ENCODE results near the gene AP1G2. TPM values are rescaled to one million over a fixed set of nuclear protein-coding genes. Genes with fewer than 3 reads are reported as not detected.

Gene AP1G2
- polyA plus RNA-seq, 1 donor (not counting 4 experiments of a cell fraction or from before 2014, with no cell fraction given): 119 TPM

GRCh38 chr14:23529016-23529415 is 38.6 kb downstream of the AP1G2 start:
- Histone ChIP-seq H3K36me3 (ENCODE audit: control insufficient read depth in 2 of 2, extremely low read depth in 1 of 2, insufficient read depth in 2 of 2, low read length in 2 of 2) (peaks cover 0 to 3% of the 10 kb centered on the region in 2 experiments), H3K27ac (ENCODE audit: control insufficient read depth, insufficient read depth, low read length) (no peak overlapping the region), H3K27me3 (ENCODE audit: control insufficient read depth, extremely low read depth, insufficient read depth, low read length) (no peaks in the 10 kb centered on the region), H3K4me2 (ENCODE audit: control insufficient read depth, extremely low read depth, insufficient read depth, low read depth, low read length) (no peak overlapping the region), H3K9me1 (ENCODE audit: control insufficient read depth, extremely low read depth, insufficient read depth, low read length) (no peaks in the 10 kb centered on the region), H4K20me1 (ENCODE audit: control insufficient read depth, extremely low read depth, insufficient read depth, low read length) (no peaks in the 10 kb centered on the region), H3K79me2 (ENCODE audit: control insufficient read depth, insufficient read depth, low read length) (no peaks in the 10 kb centered on the region), H3K4me3 (ENCODE audit: control insufficient read depth in 2 of 3, extremely low read depth in 1 of 3, insufficient read depth in 2 of 3, low read depth in 1 of 3, low read length in 3 of 3) (no peak overlapping the region), H3K9me3 (ENCODE audit: control insufficient read depth, low read depth, low read length) (no peaks in the 10 kb centered on the region), H3K9ac (ENCODE audit: control insufficient read depth, extremely low read depth, insufficient read depth, low read length) (no peak overlapping the region), H3K4me1 (ENCODE audit: control insufficient read depth, extremely low read depth, insufficient read depth, low read length) (no peaks in the 10 kb centered on the region), H2AFZ (ENCODE audit: control insufficient read depth, low read length) (no peak overlapping the region)
- DNase-seq (ENCODE audit: low read depth, low spot score): no peak
- dilution Hi-C loops (cut with MboI; ENCODE audit: extremely low pct_ligation_motif_present, low sequenced_read_pairs): no loop called here
- TF ChIP-seq, protein P1, sequence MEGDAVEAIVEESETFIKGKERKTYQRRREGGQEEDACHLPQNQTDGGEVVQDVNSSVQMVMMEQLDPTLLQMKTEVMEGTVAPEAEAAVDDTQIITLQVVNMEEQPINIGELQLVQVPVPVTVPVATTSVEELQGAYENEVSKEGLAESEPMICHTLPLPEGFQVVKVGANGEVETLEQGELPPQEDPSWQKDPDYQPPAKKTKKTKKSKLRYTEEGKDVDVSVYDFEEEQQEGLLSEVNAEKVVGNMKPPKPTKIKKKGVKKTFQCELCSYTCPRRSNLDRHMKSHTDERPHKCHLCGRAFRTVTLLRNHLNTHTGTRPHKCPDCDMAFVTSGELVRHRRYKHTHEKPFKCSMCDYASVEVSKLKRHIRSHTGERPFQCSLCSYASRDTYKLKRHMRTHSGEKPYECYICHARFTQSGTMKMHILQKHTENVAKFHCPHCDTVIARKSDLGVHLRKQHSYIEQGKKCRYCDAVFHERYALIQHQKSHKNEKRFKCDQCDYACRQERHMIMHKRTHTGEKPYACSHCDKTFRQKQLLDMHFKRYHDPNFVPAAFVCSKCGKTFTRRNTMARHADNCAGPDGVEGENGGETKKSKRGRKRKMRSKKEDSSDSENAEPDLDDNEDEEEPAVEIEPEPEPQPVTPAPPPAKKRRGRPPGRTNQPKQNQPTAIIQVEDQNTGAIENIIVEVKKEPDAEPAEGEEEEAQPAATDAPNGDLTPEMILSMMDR (optimal IDR thresholded peaks at IDR 0.05 in 1 of 3, IDR thresholded peaks at IDR 0.05 in 1 of 3, conservative IDR thresholded peaks at IDR 0.05 in 1 of 3; ENCODE audit: extremely low read depth in 1 of 3, insufficient read depth in 2 of 3, low read length in 3 of 3): no peak
- no peak for TF ChIP-seq EZH2 (IDR thresholded peaks at IDR 0.05; ENCODE audit: low read length)
- no peak for FAIRE-seq

GRCh38 chr14:23528555-23528954 is 39.0 kb downstream of the AP1G2 start:
- Histone ChIP-seq H3K4me2 (ENCODE audit: control insufficient read depth, extremely low read depth, insufficient read depth, low read depth, low read length) (no peak overlapping the region), H3K9me3 (ENCODE audit: control insufficient read depth, low read depth, low read length) (no peaks in the 10 kb centered on the region), H3K9ac (ENCODE audit: control insufficient read depth, extremely low read depth, insufficient read depth, low read length) (no peak overlapping the region)

More at GRCh38 chr14:23528555-23528954, 39.0 kb downstream of the AP1G2 start:
- FAIRE-seq: no peak
- Histone ChIP-seq H3K27ac (ENCODE audit: control insufficient read depth, insufficient read depth, low read length) (no peak overlapping the region), H3K27me3 (ENCODE audit: control insufficient read depth, extremely low read depth, insufficient read depth, low read length) (no peaks in the 10 kb centered on the region), H2AFZ (ENCODE audit: control insufficient read depth, low read length) (no peak overlapping the region), H3K9me1 (ENCODE audit: control insufficient read depth, extremely low read depth, insufficient read depth, low read length) (no peaks in the 10 kb centered on the region), H4K20me1 (ENCODE audit: control insufficient read depth, extremely low read depth, insufficient read depth, low read length) (no peaks in the 10 kb centered on the region), H3K79me2 (ENCODE audit: control insufficient read depth, insufficient read depth, low read length) (no peaks in the 10 kb centered on the region), H3K4me3 (ENCODE audit: control insufficient read depth in 2 of 3, extremely low read depth in 1 of 3, insufficient read depth in 2 of 3, low read depth in 1 of 3, low read length in 3 of 3) (no peak overlapping the region), H3K36me3 (ENCODE audit: control insufficient read depth in 2 of 2, extremely low read depth in 1 of 2, insufficient read depth in 2 of 2, low read length in 2 of 2) (peaks cover 0 to 3% of the 10 kb centered on the region in 2 experiments), H3K4me1 (ENCODE audit: control insufficient read depth, extremely low read depth, insufficient read depth, low read length) (no peaks in the 10 kb centered on the region)
- no peak for TF ChIP-seq EZH2 (IDR thresholded peaks at IDR 0.05; ENCODE audit: low read length)
- TF ChIP-seq, protein P1 (optimal IDR thresholded peaks at IDR 0.05 in 1 of 3, IDR thresholded peaks at IDR 0.05 in 1 of 3, conservative IDR thresholded peaks at IDR 0.05 in 1 of 3; ENCODE audit: extremely low read depth in 1 of 3, insufficient read depth in 2 of 3, low read length in 3 of 3): peak in 2 of 3 experiments; percentile 21 to 29
- dilution Hi-C loops (cut with MboI; ENCODE audit: extremely low pct_ligation_motif_present, low sequenced_read_pairs): no loop called here
- no peak for DNase-seq (ENCODE audit: low read depth, low spot score)

All from keratinocyte (primary cell).